Right lobe of liver (tissue), 6 donors: ENCODE data around the gene GLRX5. TPM values are rescaled to one million over a fixed set of nuclear protein-coding genes. Genes with fewer than 3 reads are reported as not detected.

ENCODE experiments used
- ATAC-seq, 4 donors: fragments of 200-7000 bp; cut with Tn5 transposase; one replicate each; pipeline ENCODE4 v1.9.1; 2020; ENCODE audit warnings: mild to moderate bottlenecking in 4 of 4, moderate library complexity in 4 of 4
- DNase-seq, 3 donors: peaks; one replicate each; pipeline ENCODE4 v3.0.0-alpha.2; 2020
- H3K27ac ChIP-seq, 3 donors: fragments of 200-600 bp; one replicate each; pipeline ENCODE4 v1.8.0; 2022
- H3K27me3 ChIP-seq, 2 donors: fragments of 200-600 bp; one replicate each; pipeline ENCODE4 v1.8.0; 2022
- H3K36me3 ChIP-seq, 4 donors: fragments of 200-600 bp; sonication (generic) in 1 of 4; one replicate each; pipeline versions ENCODE4 v1.5.1 to v1.8.0; 2017 to 2022; ENCODE audit warnings: control low read depth in 1 of 4
- H3K4me1 ChIP-seq, 4 donors: fragments of 200-600 bp; sonication (generic) in 1 of 4; one replicate each; pipeline versions ENCODE4 v1.5.1 to v1.8.0; 2017 to 2022; ENCODE audit warnings: control low read depth in 1 of 4
- H3K4me3 ChIP-seq, 3 donors: fragments of 200-600 bp; one replicate each; pipeline ENCODE4 v1.8.0; 2022
- H3K9me3 ChIP-seq, 4 donors: fragments of 200-600 bp; sonication (generic) in 1 of 4; one replicate each; pipeline versions ENCODE4 v1.5.1 to v1.8.0; 2017 to 2022; ENCODE audit warnings: control low read depth in 1 of 4
- CTCF ChIP-seq, 4 donors: fragments of 200-600 bp in 3 of 4; fragments of 450-650 bp in 1 of 4; IDR thresholded peaks; one replicate each; pipeline versions ENCODE4 v1.5.1 to v1.8.0; 2016 to 2022; ENCODE audit warnings: antibody characterized with exemption in 4 of 4, mild to moderate bottlenecking in 2 of 4
- POLR2A ChIP-seq: fragments of 450-650 bp; IDR thresholded peaks from one replicate; pipeline ENCODE4 v1.6.1; 2017; ENCODE audit warnings: antibody characterized with exemption, mild to moderate bottlenecking
- WGBS: methylation state at CpG from one replicate; pipeline ENCODE4 v1.1.6; 2018; ENCODE audit warnings: low coverage, low lambda C conversion rate; ENCODE audit not compliant: insufficient coverage; ENCODE audit errors: missing lambda C conversion rate; 5-methylcytosine and 5-hydroxymethylcytosine counted together
- intact Hi-C, 2 donors: fragments of 100-400 bp; cut with DNase I; formaldehyde crosslinking; loops; one replicate each; pipeline versions ENCODE4 v1.11.2 to v1.14.1; 2022
- total RNA-seq, 6 experiments: library from RNA; depleted of rRNA in 2 of 6; stranded (reverse); fragments of >200 nt in 2 of 6; fragmentation: NEBNext Ultra II Directional in 3 of 6; extraction: Animal tissue kit (Norgen Biotek cat#: 25700) in 3 of 6; gene quantifications; one replicate each; pipeline versions ENCODE4 v1.1.0 to v1.2.4, GENCODE V29; 2016 to 2023
- donor health status: DM: no; HTN: yes; CAD: no.
- donor health status: DM: no; HTN: no; CAD: no.
- donor health status: DM: no; HTN: no; CAD: no.
- donor health status: DM: no; HTN: yes; CAD: no.
- donor health status: DM: no; HTN: yes; CAD: no.

GLRX5 gene
- total RNA-seq, 6 experiments from 2014 or later = 31.4 to 48.5 (median 40.2) TPM

DNA sequence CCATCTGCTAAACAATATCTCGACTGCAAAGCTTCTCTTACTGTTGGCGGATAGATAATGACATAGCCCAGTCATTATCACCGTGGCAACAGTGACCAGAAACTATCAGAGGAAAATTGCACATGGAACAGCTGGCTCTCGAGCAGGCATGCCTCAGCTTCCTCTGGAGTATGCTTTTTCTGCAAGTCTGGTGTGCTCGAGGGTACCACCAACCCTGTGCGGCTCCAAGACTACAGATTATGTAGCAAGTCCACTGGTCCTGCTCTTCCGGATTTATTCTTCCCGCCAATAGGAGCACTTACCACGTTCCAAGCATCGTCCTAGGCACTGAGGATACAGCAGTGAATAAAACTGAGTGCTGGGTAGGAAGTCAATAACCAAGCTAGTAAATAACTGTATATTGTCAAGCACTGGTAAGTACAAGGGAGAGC is 1.4 kb upstream of the GLRX5 start:
- under 1% methylated on average over 10 of the region's 10 CpGs for WGBS
- DNase-seq = no peak
- Histone ChIP-seq H3K27me3 (no peaks in the 10 kb centered on the region), H3K36me3 (no peaks in the 10 kb centered on the region), H3K27ac (peak overlapping the region in 2 of 3 donors; percentile 11 to 64), H3K9me3 (no peaks in the 10 kb centered on the region), H3K4me3 (peak overlapping the region; percentile 88 to 95 (median 91)), H3K4me1 (peaks cover 0 to 55% (median 7%) of the 10 kb centered on the region in 4 donors)
- no peak for ATAC-seq
- TF ChIP-seq CTCF (IDR thresholded peaks at IDR 0.05) (no peak), POLR2A (no peak)
- intact Hi-C loops = no loop called here

DNA sequence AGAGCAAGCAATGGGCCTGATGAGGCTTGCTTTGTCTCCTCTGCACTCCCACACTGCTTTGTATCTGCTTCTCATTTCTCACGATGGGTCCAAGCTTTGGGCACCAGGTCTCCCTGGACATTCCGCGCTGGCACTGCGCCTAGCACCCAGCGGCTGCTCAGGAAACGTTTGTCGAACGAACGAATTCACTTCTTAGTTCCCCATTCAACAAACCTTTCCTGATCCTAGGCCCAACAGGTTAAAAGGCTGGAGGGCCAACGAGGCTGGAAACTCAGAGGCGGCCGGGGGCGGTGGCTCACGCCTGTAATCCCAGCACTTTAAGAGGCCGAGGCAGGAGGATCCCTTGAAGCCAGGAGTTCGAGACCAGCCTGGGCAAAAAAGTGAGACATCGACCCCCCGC is 1.0 kb upstream of the GLRX5 start:
- no peaks in the 10 kb centered on the region for H3K27me3 ChIP-seq
- no peaks in the 10 kb centered on the region for H3K36me3 ChIP-seq
- peak overlapping the region; percentile 11 to 64 (median 46) for H3K27ac ChIP-seq
- peaks cover 0 to 59% (median 9%) of the 10 kb centered on the region in 4 donors for H3K4me1 ChIP-seq
- peak overlapping the region; percentile 88 to 95 (median 91) for H3K4me3 ChIP-seq
- peak in 1 of 3 donors; percentile 59 for DNase-seq
- no peaks in the 10 kb centered on the region for H3K9me3 ChIP-seq
- no peak for TF ChIP-seq CTCF (IDR thresholded peaks at IDR 0.05)
- TF ChIP-seq POLR2A = no peak
- intact Hi-C loops = no loop called here
- WGBS = 1% methylated on average over 15 of the region's 18 CpGs
- ATAC-seq = no peak

GRCh38 chr14:95535226-95536021 is 574 bp downstream of the GLRX5 start:
- no peak for ATAC-seq
- WGBS = 0% methylated on average over 25 of the region's 52 CpGs
- Histone ChIP-seq H3K4me3 (peak overlapping the region; percentile 80 to 91 (median 83)), H3K27ac (peak overlapping the region; percentile 24 to 87 (median 77)), H3K27me3 (no peaks in the 10 kb centered on the region), H3K4me1 (peaks cover 0 to 74% (median 15%) of the 10 kb centered on the region in 4 donors), H3K9me3 (no peaks in the 10 kb centered on the region), H3K36me3 (no peaks in the 10 kb centered on the region)
- peak in 2 of 3 donors; percentile 45 to 54 for DNase-seq
- TF ChIP-seq CTCF (IDR thresholded peaks at IDR 0.05) (no peak), POLR2A (peak; percentile 11)
- intact Hi-C loops = no loop called here

- peaks cover 0 to 71% (median 12%) of the 10 kb centered on the region in 4 donors for H3K4me1 ChIP-seq
- no peaks in the 10 kb centered on the region for H3K27me3 ChIP-seq
- ATAC-seq = no peak
- no peaks in the 10 kb centered on the region for H3K9me3 ChIP-seq
- intact Hi-C loops = no loop called here
- no peak for TF ChIP-seq POLR2A
- no peak for TF ChIP-seq CTCF (IDR thresholded peaks at IDR 0.05)
- H3K27ac ChIP-seq = peak overlapping the region; percentile 24 to 87 (median 77)
- 6% methylated on average over 4 of the region's 4 CpGs for WGBS
- peak overlapping the region; percentile 80 to 91 (median 83) for H3K4me3 ChIP-seq
- H3K36me3 ChIP-seq = no peaks in the 10 kb centered on the region
- no peak for DNase-seq
Measured at GRCh38 chr14:95536036-95536593, 1.3 kb downstream of the GLRX5 start.
